Measurements from ENCODE around the gene ADCY10. TPM values are rescaled to one million over a fixed set of nuclear protein-coding genes. Genes with fewer than 3 reads are reported as not detected.

Gene ADCY10
- total RNA-seq, 1 experiment from 2014 or later = 0.46 TPM

- no peak for DNase-seq
- BruUV-seq (replicated peaks) = no TSS peak
- CTCF ChIA-PET = no interaction called here
Observed at GRCh38 chr1:167842872-167843271, 71.1 kb downstream of the ADCY10 start.

GRCh38 chr1:167841530-167841929 lies 72.4 kb downstream of the ADCY10 start:
- Histone ChIP-seq H3F3A (ENCODE audit: insufficient read depth, low read depth) (no peaks in the 10 kb centered on the region), H3K36me3 (ENCODE audit: low read depth) (no peaks in the 10 kb centered on the region), H3K4me3 (no peak overlapping the region), H3K79me2 (ENCODE audit: low read depth) (no peaks in the 10 kb centered on the region), H3K27me3 (ENCODE audit: insufficient read depth, low read depth) (no peaks in the 10 kb centered on the region), H3K27ac (no peak overlapping the region), H3K4me1 (replicated peaks; ENCODE audit: insufficient read depth) (no peaks in the 10 kb centered on the region), H3K9me3 (ENCODE audit: insufficient read depth, low read depth) (no peaks in the 10 kb centered on the region), H3K4me2 (no peak overlapping the region), H4K20me1 (ENCODE audit: insufficient read depth) (no peaks in the 10 kb centered on the region), H3K9me2 (ENCODE audit: insufficient read depth) (no peaks in the 10 kb centered on the region), H2AFZ (no peak overlapping the region)
- intact Hi-C loops (cut with micrococcal nuclease; ENCODE audit: unreplicated experiment) = no loop called here
- TF ChIP-seq, protein P1, sequence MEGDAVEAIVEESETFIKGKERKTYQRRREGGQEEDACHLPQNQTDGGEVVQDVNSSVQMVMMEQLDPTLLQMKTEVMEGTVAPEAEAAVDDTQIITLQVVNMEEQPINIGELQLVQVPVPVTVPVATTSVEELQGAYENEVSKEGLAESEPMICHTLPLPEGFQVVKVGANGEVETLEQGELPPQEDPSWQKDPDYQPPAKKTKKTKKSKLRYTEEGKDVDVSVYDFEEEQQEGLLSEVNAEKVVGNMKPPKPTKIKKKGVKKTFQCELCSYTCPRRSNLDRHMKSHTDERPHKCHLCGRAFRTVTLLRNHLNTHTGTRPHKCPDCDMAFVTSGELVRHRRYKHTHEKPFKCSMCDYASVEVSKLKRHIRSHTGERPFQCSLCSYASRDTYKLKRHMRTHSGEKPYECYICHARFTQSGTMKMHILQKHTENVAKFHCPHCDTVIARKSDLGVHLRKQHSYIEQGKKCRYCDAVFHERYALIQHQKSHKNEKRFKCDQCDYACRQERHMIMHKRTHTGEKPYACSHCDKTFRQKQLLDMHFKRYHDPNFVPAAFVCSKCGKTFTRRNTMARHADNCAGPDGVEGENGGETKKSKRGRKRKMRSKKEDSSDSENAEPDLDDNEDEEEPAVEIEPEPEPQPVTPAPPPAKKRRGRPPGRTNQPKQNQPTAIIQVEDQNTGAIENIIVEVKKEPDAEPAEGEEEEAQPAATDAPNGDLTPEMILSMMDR (conservative IDR thresholded peaks at IDR 0.05) = no peak
- TF ChIP-seq EZH2 (IDR thresholded peaks at IDR 0.05; ENCODE audit: low read depth) = no peak
- no TSS peak for BruUV-seq (replicated peaks)
- CTCF ChIA-PET = no interaction called here
- DNase-seq = no peak
- POLR2A ChIA-PET (ENCODE audit: unreplicated experiment) = no interaction called here

More at GRCh38 chr1:167842872-167843271, 71.1 kb downstream of the ADCY10 start:
- Histone ChIP-seq H3K4me2 (no peak overlapping the region), H3K9me2 (ENCODE audit: insufficient read depth) (no peaks in the 10 kb centered on the region), H3K79me2 (ENCODE audit: low read depth) (no peaks in the 10 kb centered on the region), H3K36me3 (ENCODE audit: low read depth) (no peaks in the 10 kb centered on the region), H3K4me3 (no peak overlapping the region), H3K9me3 (ENCODE audit: insufficient read depth, low read depth) (no peaks in the 10 kb centered on the region), H2AFZ (no peak overlapping the region), H3K27me3 (ENCODE audit: insufficient read depth, low read depth) (no peaks in the 10 kb centered on the region), H3F3A (ENCODE audit: insufficient read depth, low read depth) (no peaks in the 10 kb centered on the region), H3K27ac (no peak overlapping the region), H3K4me1 (replicated peaks; ENCODE audit: insufficient read depth) (no peaks in the 10 kb centered on the region), H4K20me1 (ENCODE audit: insufficient read depth) (no peaks in the 10 kb centered on the region)
- POLR2A ChIA-PET (ENCODE audit: unreplicated experiment) = no interaction called here
- intact Hi-C loops (cut with micrococcal nuclease; ENCODE audit: unreplicated experiment) = no loop called here
- no peak for TF ChIP-seq EZH2 (IDR thresholded peaks at IDR 0.05; ENCODE audit: low read depth)
- TF ChIP-seq, protein P1 (conservative IDR thresholded peaks at IDR 0.05) = no peak

GRCh38 chr1:167839009-167839408 lies 74.9 kb downstream of the ADCY10 start:
- H3K27me3 ChIP-seq (ENCODE audit: insufficient read depth, low read depth) = no peaks in the 10 kb centered on the region
- no peak overlapping the region for H2AFZ ChIP-seq
- H3K27ac ChIP-seq = no peak overlapping the region
- ChIA-PET CTCF (no interaction called here), POLR2A (ENCODE audit: unreplicated experiment) (no interaction called here)
- BruUV-seq (replicated peaks) = no TSS peak
- H4K20me1 ChIP-seq (ENCODE audit: insufficient read depth) = no peaks in the 10 kb centered on the region
- no peaks in the 10 kb centered on the region for H3F3A ChIP-seq (ENCODE audit: insufficient read depth, low read depth)
- no peak overlapping the region for H3K4me3 ChIP-seq
- TF ChIP-seq EZH2 (IDR thresholded peaks at IDR 0.05; ENCODE audit: low read depth) = no peak
- TF ChIP-seq, protein P1 (conservative IDR thresholded peaks at IDR 0.05) = no peak
- intact Hi-C loops (cut with micrococcal nuclease; ENCODE audit: unreplicated experiment) = no loop called here
- H3K9me3 ChIP-seq (ENCODE audit: insufficient read depth, low read depth) = no peaks in the 10 kb centered on the region
- no peak for DNase-seq
- H3K4me2 ChIP-seq = no peak overlapping the region
- no peaks in the 10 kb centered on the region for H3K79me2 ChIP-seq (ENCODE audit: low read depth)
- H3K9me2 ChIP-seq (ENCODE audit: insufficient read depth) = no peaks in the 10 kb centered on the region
- H3K4me1 ChIP-seq (replicated peaks; ENCODE audit: insufficient read depth) = no peaks in the 10 kb centered on the region
- H3K36me3 ChIP-seq (ENCODE audit: low read depth) = no peaks in the 10 kb centered on the region
